Measurements from ENCODE around the gene ADAMTSL5.
"Not testable (repeated sequence)": the region's sequence is repeated elsewhere in the genome, so short reads cannot be mapped to it uniquely, and the experiment has no call there.

Gene ADAMTSL5

GRCh38 chr19:1514295-1514661 lies 1.5 kb upstream of the ADAMTSL5 start:
- DNase-seq, result no peak

DNA sequence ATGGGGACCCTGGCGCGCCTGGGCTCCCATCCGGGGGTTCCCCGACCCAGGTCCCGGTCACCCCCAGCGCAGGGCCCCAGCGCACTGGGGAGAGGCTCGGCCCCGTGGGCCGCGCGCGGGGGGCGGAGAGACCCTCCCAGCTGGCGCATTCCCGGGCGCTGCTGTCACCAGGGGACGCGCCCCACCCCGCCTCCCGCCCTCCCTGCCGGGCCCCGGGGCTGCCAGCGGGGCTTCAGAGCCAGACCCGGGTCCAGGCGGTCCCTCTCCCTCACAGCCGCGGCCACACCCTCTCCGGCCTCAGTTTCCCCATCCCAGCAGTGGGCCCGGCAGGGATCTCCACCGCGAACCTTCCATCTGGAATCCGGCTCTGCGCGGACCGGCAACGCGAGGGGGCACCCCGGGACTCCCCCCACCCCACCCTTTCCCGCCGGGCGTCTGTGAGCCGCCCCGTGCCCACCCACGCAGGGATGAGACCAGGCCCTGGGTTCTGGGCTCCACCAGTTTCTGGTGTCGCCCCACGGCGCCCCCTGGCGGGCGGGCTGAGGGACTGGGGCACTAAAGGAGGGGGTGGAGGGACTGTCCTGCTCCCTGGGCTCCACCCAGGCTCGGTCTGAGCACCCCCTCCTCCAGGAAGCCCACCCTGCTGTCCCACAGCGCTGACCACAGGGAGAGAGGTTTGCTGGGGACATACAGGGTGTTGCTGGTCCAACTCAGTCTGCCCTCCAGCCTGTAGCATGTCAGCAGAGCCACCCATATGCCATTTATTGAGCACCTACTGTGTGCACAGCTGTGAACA lies 878 bp upstream of the ADAMTSL5 start:
- DNase-seq, result no peak

DNA sequence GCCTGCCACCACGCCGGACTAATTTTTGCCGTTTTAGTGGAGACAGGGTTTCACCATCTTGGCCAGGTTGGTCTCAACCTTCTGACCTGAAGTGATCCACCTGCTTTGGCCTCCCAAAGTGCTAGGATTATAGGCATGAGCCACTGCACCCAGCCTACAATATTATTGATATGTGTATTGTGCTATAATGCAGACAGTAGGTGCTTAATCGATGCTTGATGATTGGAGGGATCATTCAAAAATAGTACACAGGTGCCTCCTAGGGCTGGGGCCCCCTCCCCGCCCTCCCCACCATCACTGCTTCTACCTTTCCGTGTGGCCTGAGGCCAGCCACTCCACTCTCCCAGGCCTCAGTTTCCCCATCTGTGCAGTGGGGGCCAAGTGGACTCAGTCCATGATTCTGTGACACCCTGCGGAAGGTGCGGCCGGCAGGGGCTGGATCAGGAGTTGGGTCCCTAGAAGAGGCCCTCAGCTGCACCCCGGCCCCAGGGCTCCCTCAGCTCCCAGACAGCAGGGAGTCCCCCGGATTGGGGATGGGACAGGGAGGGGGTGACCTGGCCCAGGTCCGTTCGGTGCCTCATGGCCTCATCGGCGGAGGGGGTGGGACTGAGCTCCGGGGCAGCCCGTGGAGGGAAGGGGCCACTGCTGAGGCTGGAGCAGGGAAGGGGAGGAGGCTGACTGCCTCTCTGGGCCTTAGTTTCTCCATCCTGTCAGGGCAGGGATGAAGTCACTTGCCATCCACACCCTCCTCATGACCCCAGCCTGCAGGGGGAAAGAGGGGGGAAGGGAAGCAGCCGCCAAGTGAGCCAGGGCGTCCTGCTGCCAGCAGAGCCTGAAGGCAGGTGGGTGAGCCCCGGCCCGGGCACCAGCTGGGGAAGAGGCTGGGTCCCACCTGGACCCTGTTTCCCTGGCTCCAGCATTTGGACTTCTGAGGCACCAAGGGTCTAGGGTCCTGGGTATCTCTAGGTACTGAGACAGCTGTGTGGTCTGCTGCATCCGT lies 1.2 kb downstream of the ADAMTSL5 start:
- no peak for DNase-seq

DNA sequence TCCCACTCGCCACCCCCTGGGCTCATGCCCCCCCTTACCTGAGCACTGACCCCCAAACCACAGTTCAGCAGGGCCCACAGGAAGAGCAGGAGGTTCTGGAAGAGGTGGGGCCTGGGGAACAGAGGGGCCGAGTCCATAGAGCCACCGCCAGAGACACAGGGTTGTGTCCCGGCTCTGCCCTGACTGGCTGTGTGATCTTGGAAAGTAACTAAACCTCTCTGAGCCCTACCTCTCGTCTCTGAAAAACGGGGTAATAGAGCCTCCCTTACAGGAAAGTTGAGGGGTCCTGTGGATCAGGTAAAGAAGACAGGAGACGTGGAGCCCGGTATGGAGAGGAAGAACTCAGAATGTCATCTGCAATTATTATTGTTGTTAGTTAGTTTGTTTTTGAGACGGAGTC lies 2.0 kb downstream of the ADAMTSL5 start:
- no peak for DNase-seq

- no peak for DNase-seq
Measured at GRCh38 chr19:1510442-1510806, 2.4 kb downstream of the ADAMTSL5 start.

- DNase-seq, result no peak
Measured at GRCh38 chr19:1509602-1510441, 3.0 kb downstream of the ADAMTSL5 start.

GRCh38 chr19:1508507-1508856 lies 4.3 kb downstream of the ADAMTSL5 start:
- no peak for DNase-seq

DNA sequence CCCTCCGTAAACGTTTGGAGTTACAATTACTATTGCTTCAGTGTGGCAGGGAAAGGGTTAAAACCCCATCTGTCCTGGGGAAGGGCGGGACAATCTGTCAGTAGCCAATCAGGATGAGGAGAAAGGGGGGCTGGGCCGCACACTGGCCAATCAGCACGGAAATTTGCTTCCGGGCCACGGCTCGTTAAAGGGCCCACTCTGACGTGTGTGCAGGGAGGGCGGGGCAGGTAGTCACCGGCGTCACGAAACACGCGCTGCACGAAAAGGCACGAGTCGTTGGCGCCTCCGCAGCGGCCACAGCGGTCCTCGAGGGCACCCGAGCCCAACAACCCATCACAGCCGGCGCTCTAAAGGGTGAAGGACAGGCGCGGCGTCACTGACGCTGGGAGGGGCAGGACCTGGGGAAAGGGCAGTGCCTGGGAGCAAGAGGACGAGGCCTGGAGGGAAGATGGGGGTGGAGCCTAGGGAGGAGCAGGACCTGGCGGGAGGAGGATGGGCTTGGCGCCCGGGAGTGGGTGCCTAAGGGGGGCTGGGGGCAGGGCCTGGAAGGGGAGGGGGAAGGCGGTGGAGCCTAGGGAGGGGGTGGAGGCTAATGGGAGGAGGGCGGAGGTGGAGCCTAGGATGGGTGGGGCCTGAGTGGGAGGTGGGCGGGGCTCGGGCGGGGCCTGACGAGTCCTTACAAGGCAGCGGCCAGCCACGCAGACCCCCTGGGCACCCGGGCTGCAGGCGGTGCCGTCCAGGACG lies 4.9 kb downstream of the ADAMTSL5 start:
- peak; percentile 39 to 98 (median 90) for DNase-seq

DNA sequence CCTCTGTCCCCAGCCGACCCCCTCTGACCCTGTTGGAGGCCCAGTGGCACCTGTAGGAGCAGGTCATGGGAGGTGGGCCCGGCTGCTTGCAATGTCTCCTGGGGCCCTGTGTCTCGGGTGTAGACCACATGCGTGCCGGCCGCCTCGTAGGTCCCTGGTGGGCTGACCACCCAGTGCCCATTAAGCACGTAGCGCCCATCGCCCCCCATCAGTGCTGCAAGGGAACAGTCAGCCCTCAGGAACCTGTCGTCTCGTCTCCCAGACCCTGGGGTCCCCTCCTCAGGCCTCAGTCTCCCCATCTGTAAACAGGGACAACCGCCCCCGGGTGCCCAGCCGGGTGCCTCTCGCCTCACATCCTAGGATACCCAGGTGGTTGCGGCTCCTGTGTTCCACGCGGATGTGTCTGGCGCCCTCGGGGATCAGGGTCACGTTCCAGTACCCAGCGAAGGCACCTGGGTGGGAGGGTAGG lies 5.6 kb downstream of the ADAMTSL5 start:
- DNase-seq, result peak in 1 of 56 donors; percentile 27

DNA sequence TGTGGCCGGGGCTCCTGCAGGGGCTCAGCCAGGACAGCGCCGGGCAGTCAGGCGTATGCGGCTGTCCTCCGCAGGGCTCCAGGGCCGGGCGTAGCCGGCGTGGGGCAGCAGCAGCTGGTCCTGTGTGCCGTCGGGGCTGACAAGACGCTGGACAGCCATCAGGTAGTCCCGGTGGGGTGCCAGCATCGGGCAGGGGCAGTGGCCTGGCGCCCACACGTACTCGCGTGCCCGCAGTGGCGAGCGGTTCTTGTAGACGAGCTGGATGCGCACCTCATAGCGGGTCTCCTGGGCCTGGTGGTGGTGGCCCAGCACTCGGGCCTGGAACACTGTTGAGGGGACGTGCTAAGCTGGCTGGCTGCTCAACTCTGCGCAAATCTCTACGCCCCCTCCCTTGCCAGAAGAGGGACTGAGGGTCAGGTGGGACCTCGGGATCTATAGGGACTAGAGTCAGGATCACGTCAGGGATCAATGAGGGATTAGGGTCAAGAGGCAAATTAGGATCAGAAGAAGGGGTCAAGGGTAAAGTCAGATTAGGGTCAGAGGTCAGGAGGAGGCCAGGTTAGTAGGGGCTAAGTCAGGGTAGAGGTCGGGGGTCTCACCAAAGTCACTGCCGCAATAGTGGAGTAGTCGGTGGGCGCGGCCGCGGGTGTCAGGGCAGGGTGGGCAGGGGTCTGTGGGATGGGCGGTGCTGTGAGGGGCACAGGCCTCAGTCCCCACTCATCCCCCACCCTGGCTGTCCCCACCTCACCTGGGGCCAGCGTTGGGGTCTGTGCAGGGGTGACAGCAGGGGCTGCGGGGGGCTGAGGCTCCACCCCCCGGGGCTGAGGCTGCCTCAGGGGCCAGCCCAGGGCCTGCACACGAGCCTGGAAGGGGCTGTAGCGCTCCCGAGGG lies 6.6 kb downstream of the ADAMTSL5 start:
- no peak for DNase-seq

DNA sequence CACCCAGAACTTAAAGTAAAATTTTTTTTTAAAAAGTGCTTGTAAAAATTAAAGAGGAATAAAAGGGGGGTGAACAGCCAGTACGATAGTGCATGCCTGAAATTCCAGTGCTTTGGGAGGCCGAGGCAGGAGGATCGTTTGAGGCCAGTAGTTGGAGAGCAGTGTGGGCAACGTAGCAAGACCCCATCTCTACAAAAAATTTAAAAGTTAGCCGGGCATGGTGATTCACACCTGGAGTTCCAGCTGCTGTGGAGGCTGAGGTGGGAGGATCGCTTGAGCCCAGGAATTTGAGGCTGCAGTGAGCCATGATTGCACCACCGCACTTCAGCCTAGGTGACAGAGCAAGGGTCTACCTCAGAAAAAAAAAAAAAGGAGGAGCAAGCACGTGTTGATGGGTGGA lies 7.8 kb downstream of the ADAMTSL5 start:
- DNase-seq, result no peak

GRCh38 chr19:1503925-1504773 lies 8.7 kb downstream of the ADAMTSL5 start:
- no peak for DNase-seq

DNA sequence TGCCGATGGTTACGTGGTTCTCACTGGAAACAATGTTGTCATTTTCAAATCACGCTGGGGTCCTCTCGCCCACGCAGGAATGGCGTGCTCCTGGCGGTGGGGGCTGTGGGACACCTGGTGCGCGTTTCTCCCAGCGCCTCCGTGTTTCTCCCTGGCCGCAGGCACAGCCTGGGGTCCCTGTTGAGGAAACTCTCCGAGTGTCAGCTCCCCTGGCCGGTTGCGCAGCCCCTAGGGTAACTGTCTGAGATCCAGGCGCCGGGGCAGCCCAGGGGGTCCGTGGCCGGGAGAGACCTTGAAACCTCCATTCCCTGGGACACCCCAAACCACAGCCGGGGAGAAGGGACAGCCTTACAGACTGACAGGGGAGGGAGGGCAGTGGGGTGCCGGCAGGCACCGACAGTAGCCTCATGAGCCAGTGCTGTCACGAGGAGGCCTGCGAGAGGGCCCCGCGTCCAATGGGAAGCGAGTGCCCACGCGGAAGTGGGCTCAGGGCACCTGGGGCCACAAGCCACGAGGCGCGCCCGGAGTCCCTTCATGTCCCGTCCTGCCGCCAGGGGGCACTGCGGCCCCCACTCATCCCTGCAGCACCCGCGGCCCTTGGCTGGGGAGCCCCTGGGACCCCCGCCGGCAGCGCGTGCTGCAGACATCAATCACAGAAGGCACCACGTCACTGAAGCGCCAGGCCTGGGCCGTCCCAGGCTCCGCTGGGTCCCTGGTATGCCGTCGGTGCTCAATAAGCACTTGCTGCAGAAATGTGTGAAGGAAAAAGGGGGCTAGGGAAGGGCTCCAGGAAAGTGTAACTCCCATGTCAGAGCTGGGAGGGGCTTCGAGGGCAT lies 9.5 kb downstream of the ADAMTSL5 start:
- DNase-seq, result peak in 31 of 56 donors; percentile 8 to 79 (median 30)

DNA sequence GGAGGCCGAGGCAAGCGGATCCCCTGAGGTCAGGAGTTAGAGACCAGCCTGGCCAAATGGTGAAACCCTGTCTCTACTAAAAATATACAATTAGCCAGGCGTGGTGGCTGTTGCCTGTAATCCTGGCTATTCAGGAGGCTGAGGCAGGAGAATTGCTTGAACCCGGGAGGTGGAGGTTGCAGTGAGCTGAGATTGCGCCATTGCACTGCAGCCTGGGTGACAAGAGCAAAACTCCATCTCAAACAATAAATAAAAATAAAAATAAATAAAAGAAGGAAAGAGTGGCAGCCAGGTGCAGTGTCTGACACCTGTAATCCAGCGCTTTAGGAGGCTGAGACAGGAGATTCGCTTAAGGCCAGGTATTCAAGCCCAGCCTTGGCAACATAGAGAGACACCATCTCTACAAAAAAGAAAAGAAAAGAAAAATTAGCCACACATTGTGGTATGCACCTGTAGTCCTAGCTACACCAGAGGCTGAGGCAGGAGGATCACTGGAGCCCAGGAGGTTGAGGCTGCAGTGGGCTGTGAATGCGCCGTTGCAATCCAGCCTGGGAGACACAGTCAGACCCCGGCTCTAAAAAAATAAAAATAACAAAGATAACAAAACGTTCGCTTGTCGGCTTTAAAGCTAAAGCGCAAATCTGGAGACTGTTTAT lies 10.3 kb downstream of the ADAMTSL5 start:
- DNase-seq, result no peak

DNA sequence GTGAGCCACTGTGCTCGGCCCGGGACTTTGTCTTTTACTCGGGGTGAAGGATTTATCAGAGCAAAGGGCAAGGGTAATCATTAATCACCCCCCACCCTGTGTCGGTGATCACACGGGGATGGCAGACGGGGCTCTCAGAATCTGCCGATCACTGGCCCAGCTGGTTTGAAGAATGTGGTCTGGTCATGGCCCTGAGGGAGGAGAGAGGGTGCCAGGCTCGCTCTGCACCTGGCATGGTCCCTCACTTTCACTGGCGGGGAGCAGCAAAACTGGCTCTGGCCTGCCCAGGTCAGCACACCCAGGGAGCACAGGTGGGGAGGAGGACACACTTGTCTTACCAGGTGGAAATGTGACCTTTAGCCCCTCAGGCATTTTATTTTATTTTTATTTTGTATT lies 11.6 kb downstream of the ADAMTSL5 start:
- DNase-seq, result no peak

DNA sequence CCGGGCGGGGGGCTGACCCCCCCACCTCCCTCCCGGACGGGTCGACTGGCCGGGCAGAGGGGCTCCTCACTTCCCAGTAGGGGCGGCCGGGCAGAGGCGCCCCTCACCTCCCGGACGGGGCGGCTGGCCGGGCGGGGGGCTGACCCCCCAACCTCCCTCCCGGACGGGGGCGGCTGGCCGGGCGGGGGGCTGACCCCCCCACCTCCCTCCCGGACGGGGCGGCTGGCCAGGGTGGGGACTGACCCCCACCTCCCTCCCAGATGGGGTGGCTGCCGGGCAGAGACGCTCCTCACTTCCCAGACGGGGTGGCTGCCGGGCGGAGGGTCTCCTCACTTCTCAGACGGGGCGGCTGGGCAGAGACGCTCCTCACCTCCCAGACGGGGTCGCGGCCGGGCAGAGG lies 13.6 kb downstream of the ADAMTSL5 start:
- not testable (repeated sequence) for DNase-seq

DNA sequence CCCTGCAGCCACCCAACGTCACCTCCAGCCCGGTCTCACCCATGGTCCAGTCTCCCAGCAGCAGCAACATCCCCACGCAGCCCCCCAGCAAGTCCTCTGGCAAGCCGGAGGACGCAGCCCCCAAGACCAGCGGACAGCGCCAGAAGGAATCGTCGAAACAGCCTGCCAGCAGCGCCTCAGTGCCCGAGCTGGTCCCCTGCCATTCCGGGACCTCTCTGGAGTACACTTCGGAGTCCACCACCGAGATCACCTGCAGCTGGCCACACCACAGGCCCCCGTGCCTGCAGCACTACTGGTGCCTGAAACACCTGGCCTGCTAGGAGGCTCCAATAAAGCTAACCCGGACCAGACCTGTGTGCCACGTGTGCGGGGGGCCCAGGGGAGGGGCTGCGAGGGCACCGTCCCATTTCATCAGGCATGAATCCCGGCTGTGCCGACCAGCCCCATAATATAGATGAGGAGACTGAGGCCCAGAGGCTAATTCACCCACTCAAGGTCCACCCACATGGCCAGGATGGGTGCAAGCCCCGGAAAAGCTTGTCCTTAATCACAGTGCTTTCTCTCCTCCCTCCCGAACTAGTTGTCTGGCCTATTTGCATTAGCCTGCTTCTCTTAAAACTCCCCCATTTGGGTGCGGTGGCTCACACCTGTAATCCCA lies 15.1 kb downstream of the ADAMTSL5 start:
- DNase-seq, result no peak
